ENCODE measurements around the gene ANKDD1A.

DNA sequence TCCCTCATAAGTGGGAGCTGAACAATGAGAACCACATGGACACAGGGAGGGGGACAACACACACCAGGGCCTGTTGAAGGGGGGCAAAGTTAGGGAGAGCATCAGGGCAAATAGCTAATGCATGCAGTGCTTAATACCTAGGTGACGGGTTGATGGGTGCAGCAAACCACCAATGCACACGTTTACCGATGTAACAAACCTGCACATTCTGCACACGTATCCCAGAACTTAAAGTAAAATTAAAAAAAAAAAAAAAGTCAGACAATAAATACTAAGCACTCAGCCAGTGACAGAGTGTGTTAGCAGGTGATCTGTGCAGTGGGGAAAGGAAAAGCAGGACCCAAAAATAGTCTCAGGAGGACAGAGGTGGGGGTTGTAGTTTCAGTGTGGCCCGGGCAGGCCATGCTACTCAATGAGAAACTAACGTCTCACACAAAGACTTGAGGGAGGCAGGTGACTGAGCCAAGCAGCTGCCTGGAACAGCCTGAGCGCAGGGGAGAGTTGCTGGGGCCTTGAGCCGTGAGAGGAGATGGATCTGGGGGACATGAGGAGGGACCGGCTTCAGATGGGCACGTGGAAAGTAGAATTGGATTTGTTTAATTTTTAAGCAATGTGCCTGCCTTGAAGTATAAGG is 18.4 kb downstream of the ANKDD1A start:
- TF ChIP-seq ZNF274 (IDR thresholded peaks at IDR 0.05; ENCODE audit: low read depth, low read length): no peak
- TF ChIP-seq SUZ12 (IDR thresholded peaks at IDR 0.05; ENCODE audit: extremely low read depth, insufficient read depth, insufficient read length): no peak

Measured in NT2/D1 (cell line).